Measurements from ENCODE around the gene RPL7A.
A peak's percentile ranks its signal among the peaks of the same experiment; 100 is the strongest.

The RPL7A gene

DNA sequence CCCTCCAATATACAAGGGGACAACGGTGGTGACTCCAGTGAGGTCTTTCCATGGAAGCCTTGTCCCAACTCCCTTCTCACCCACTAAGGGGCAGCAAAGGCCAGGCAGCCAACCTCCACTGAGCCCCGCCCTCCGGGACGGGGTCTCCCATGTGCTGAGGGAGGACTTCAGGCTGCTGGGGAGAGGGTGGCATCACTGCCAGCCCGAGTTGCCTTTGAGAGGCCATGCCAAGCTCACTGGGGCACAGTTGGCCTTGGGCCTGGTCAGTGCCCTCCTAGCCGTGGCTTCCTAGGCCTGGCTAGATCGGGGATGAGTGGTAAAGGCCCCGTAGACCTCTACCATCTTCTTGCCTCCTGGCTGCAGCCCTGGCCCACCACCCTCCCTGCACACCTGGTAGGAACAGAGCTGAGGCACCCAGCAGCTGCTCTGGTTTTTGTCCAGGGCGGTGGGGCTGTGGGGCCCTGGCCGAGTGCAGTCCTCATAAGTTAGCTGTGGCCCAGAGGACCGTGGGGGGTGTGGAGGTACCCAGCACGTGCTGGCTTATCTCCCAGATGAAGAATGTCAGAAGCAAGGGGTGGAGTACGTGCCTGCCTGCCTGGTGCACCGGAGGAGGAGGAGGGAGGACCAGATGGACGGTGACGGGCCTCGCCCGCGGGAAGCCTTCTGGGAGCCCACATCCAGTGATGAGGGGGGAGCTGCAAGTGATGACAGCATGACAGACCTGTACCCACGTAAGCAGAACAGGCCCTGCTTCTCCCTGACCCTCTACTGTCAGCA, 11.6 kb downstream of the RPL7A start:
- H3K9me3 Mint-ChIP-seq, result no peaks in the 10 kb centered on the region
- peaks cover 70% of the 10 kb centered on the region for H3K36me3 Mint-ChIP-seq (ENCODE audit: low read depth)
- intact Hi-C loops (cut with micrococcal nuclease), result loop anchor here (5.0 to 10.0 kb wide), 2 partner anchors 118 to 175 kb away; partner anchors contain the start of gene SLC2A6
- H3K27ac Mint-ChIP-seq, result no peak overlapping the region
- H3K4me1 Mint-ChIP-seq (ENCODE audit: low read depth), result peaks cover 29% of the 10 kb centered on the region
- H3K27me3 Mint-ChIP-seq, result no peaks in the 10 kb centered on the region
- no peak overlapping the region for H3K4me3 Mint-ChIP-seq

- Mint-ChIP-seq H3K27ac (no peak overlapping the region), H3K4me1 (ENCODE audit: low read depth) (peaks cover 24% of the 10 kb centered on the region), H3K36me3 (ENCODE audit: low read depth) (peaks cover 81% of the 10 kb centered on the region), H3K27me3 (no peaks in the 10 kb centered on the region), H3K9me3 (no peaks in the 10 kb centered on the region), H3K4me3 (no peak overlapping the region)
- intact Hi-C loops (cut with micrococcal nuclease), result no loop called here
Observed at GRCh38 chr9:133360400-133361393, 12.7 kb downstream of the RPL7A start.

DNA sequence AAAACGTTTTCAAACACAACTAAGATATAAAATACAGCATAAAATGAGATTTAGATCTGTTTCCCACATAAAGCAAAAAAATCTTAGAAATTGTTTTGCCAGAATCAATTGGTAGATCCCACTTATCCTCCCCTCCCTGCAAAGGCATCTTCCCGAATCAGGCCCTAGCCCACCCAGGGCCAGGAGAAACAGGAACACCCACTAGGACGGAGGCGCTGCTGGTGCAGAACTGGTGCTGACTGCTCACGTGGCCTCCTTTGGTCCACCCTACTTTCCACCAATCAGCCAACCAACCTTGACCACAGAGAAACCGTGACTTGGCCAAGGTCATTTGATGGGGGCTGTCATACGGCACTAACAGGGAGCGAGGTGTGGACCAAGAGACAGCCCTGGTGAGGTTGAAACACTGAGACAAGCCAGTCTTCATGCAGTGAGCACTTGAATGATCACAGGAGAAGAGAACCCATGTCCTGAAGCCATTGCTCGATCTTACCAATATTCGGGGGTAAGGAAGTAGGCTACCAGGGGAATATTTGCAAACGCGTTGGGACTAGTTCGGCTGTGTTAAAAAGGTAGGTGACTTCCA, 13.6 kb downstream of the RPL7A start:
- Mint-ChIP-seq H3K4me3 (no peak overlapping the region), H3K4me1 (ENCODE audit: low read depth) (peaks cover 24% of the 10 kb centered on the region), H3K27ac (no peak overlapping the region), H3K36me3 (ENCODE audit: low read depth) (peaks cover 90% of the 10 kb centered on the region), H3K9me3 (no peaks in the 10 kb centered on the region), H3K27me3 (no peaks in the 10 kb centered on the region)
- intact Hi-C loops (cut with micrococcal nuclease), result no loop called here

DNA sequence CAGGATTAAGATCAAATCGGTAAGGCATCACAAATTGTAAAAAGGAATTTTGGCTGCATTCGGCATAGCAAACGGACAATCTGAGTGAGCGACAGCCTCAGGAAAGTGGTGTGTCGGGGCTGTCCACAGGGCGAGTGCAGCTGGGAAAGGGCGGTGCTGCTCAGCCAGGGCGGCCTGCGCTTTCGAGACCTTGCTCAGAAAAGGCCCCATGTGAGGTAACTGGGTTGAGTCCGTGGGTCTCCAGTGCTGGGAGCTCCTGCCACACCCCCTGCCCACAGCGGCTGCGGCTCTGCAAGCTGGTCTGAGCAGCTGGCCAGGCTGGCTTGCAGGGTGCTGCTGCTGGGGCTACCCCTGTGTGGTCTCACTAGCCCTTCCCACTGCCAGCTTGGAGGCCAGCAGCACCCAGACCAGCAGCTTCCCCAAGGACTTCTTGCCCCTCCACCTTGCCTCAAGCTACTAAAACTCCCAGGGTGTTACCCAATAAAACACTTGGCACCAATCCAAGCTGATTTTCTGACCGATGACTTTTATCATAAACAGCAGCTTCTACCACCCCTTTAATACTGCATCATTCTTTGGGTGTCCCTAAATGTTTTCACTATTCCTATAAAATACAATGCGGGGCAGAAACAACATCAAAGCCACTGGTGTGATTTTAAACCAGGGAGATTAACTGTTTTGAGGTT, 14.5 kb downstream of the RPL7A start:
- peaks cover 17% of the 10 kb centered on the region for H3K4me1 Mint-ChIP-seq (ENCODE audit: low read depth)

GRCh38 chr9:133366435-133366834, 18.4 kb downstream of the RPL7A start:
- H3K4me1 Mint-ChIP-seq (ENCODE audit: low read depth), result peaks cover 34% of the 10 kb centered on the region
- no peak overlapping the region for H3K4me3 Mint-ChIP-seq
- no peak overlapping the region for H3K27ac Mint-ChIP-seq
- H3K27me3 Mint-ChIP-seq, result no peaks in the 10 kb centered on the region
- H3K9me3 Mint-ChIP-seq, result no peaks in the 10 kb centered on the region
- peaks cover 100% of the 10 kb centered on the region for H3K36me3 Mint-ChIP-seq (ENCODE audit: low read depth)
- intact Hi-C loops (cut with micrococcal nuclease), result no loop called here

More for the DNA sequence above, 14.5 kb downstream of the RPL7A start:
- Mint-ChIP-seq H3K36me3 (ENCODE audit: low read depth) (peaks cover 99% of the 10 kb centered on the region), H3K27me3 (no peaks in the 10 kb centered on the region), H3K9me3 (no peaks in the 10 kb centered on the region), H3K27ac (no peak overlapping the region), H3K4me3 (no peak overlapping the region)
- intact Hi-C loops (cut with micrococcal nuclease), result no loop called here

- Mint-ChIP-seq H3K9me3 (no peaks in the 10 kb centered on the region), H3K4me3 (no peak overlapping the region), H3K36me3 (ENCODE audit: low read depth) (peaks cover 100% of the 10 kb centered on the region), H3K4me1 (ENCODE audit: low read depth) (peaks cover 42% of the 10 kb centered on the region), H3K27me3 (no peaks in the 10 kb centered on the region), H3K27ac (no peak overlapping the region)
- intact Hi-C loops (cut with micrococcal nuclease), result no loop called here
Observed at GRCh38 chr9:133367221-133367620, 19.2 kb downstream of the RPL7A start.

DNA sequence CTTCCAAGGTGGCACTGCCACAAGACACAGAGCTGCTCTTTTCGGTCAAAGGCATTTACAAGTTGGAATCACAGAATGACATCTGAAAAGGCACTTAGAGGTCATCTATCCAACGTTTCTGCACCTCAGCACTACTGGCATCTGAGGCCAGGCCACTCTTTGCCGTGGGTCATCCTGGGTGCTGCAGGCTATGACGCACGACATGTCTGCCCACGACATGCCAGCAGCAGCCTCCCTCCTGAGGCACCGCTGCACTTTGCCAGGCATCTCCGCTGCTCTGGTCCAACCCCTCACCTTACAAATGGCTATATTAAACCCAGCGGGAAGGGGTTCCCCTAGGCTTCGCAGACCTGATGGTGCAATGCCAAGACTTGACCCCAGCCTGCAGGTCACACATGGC, 19.8 kb downstream of the RPL7A start:
- Mint-ChIP-seq H3K27ac (no peak overlapping the region), H3K36me3 (ENCODE audit: low read depth) (peaks cover 100% of the 10 kb centered on the region), H3K9me3 (no peaks in the 10 kb centered on the region), H3K27me3 (no peaks in the 10 kb centered on the region), H3K4me1 (ENCODE audit: low read depth) (peaks cover 47% of the 10 kb centered on the region), H3K4me3 (no peak overlapping the region)
- intact Hi-C loops (cut with micrococcal nuclease), result no loop called here

- Mint-ChIP-seq H3K9me3 (no peaks in the 10 kb centered on the region), H3K27me3 (no peaks in the 10 kb centered on the region), H3K36me3 (ENCODE audit: low read depth) (peaks cover 100% of the 10 kb centered on the region), H3K4me1 (ENCODE audit: low read depth) (peaks cover 53% of the 10 kb centered on the region), H3K4me3 (no peak overlapping the region), H3K27ac (no peak overlapping the region)
- intact Hi-C loops (cut with micrococcal nuclease), result no loop called here
Observed at GRCh38 chr9:133368249-133368881, 20.3 kb downstream of the RPL7A start.

DNA sequence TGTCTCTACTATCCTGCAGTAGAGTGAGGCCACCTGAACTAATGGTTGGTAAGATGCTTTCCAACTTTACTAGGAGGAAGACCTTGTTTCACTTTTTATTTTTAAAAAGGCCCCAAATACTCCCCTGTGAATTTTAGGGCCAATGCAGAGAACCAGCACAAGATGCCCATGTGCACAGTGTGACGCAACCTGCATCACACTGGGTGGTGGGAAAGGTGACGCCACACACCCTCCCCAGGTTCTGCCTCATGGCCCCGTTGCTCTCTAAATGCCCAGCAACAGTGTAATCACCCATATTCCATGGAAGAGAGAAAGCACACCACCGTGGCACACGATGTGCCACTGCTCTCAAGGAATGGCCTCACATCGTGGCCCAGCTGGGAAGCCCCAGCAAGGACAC, 21.4 kb downstream of the RPL7A start:
- Mint-ChIP-seq H3K27me3 (no peaks in the 10 kb centered on the region), H3K9me3 (no peaks in the 10 kb centered on the region), H3K4me3 (no peak overlapping the region), H3K36me3 (ENCODE audit: low read depth) (peaks cover 92% of the 10 kb centered on the region), H3K27ac (no peak overlapping the region), H3K4me1 (ENCODE audit: low read depth) (peaks cover 63% of the 10 kb centered on the region)
- intact Hi-C loops (cut with micrococcal nuclease), result no loop called here

DNA sequence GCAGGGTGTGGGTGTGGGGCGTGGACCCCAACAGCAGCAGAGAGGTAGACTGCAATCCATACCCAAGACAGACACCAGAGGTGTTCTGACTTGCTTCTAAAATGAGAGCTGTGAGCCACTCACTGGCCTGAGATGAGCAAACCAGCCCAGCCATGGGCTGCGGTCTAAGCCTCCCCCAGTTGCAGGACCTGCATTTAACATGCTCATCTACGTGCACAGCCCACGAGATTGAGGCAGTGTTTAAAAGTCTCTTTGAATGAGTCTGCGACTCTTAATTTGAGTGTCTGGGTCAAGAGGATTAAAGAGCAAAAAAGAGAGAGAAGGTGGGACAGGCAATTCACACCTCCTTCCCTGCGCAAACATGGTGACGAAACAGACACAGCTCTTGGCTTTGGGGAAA, 21.9 kb downstream of the RPL7A start:
- Mint-ChIP-seq H3K9me3 (no peaks in the 10 kb centered on the region), H3K36me3 (ENCODE audit: low read depth) (peaks cover 90% of the 10 kb centered on the region), H3K4me1 (ENCODE audit: low read depth) (peaks cover 68% of the 10 kb centered on the region), H3K4me3 (no peak overlapping the region), H3K27ac (no peak overlapping the region), H3K27me3 (no peaks in the 10 kb centered on the region)
- intact Hi-C loops (cut with micrococcal nuclease), result no loop called here

- intact Hi-C loops (cut with micrococcal nuclease), result no loop called here
- H3K36me3 Mint-ChIP-seq (ENCODE audit: low read depth), result peaks cover 87% of the 10 kb centered on the region
Observed at GRCh38 chr9:133370685-133371084, 22.7 kb downstream of the RPL7A start.

DNA sequence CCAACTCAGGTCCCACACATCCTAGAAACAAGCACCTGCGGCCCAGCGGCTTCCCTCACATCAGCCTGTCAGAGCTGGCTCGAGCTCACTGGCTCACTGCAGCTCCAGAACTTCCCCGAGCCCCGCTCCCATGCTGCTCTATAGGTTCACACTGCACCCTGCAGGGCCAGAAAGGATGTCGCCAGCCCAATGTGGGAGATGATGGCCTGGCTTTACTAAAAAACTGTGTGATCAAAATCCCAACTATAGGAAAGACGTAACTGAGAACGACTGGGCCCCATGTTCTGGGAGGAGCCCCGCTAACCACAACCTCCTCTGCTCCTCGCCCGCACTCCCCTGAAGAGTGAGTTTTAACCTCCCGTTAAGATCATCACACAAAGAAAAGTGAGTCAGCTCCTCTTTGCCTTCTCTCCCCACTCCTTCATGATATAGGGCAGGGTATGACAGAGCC, 23.3 kb downstream of the RPL7A start:
- intact Hi-C loops (cut with micrococcal nuclease), result no loop called here
- peak overlapping the region; percentile 1 for H3K27ac Mint-ChIP-seq
- peaks cover 81% of the 10 kb centered on the region for H3K36me3 Mint-ChIP-seq (ENCODE audit: low read depth)
- no peak overlapping the region for H3K4me3 Mint-ChIP-seq
- H3K27me3 Mint-ChIP-seq, result no peaks in the 10 kb centered on the region
- no peaks in the 10 kb centered on the region for H3K9me3 Mint-ChIP-seq
- H3K4me1 Mint-ChIP-seq (ENCODE audit: low read depth), result peaks cover 70% of the 10 kb centered on the region

More at GRCh38 chr9:133370685-133371084, 22.7 kb downstream of the RPL7A start:
- H3K27ac Mint-ChIP-seq, result peak overlapping the region; percentile 1
- no peak overlapping the region for H3K4me3 Mint-ChIP-seq
- H3K9me3 Mint-ChIP-seq, result no peaks in the 10 kb centered on the region
- no peaks in the 10 kb centered on the region for H3K27me3 Mint-ChIP-seq
- peaks cover 70% of the 10 kb centered on the region for H3K4me1 Mint-ChIP-seq (ENCODE audit: low read depth)

DNA sequence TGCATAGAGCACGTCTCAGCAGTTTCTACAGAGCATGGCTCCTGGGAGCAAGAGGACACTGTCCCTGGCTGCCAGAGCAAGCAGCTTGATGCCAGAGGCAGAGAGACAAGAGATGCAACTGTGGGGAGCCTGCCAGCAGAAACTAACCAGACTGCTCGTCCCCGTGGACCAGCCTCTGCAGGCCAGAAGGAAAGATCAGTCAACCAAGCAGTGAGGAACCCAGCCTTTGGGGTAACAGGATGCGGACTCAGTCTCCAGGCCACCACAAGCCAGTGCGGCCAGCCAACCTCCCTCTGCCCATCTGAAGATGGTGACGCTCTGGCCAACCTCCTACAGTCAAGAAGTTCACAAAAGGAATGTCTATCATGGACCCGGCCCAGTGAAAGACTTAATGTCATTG, 24.1 kb downstream of the RPL7A start:
- intact Hi-C loops (cut with micrococcal nuclease), result no loop called here
- Mint-ChIP-seq H3K27me3 (peaks cover under 1% of the 10 kb centered on the region), H3K4me3 (no peak overlapping the region), H3K27ac (peak overlapping the region; percentile 31), H3K9me3 (no peaks in the 10 kb centered on the region), H3K36me3 (ENCODE audit: low read depth) (peaks cover 73% of the 10 kb centered on the region), H3K4me1 (ENCODE audit: low read depth) (peaks cover 70% of the 10 kb centered on the region)
